HFFc6 (cell line): ENCODE data around the gene CALR. TPM values are rescaled to one million over a fixed set of nuclear protein-coding genes. Genes with fewer than 3 reads are reported as not detected.

Experiments used
- DNase-seq: peaks from one replicate; pipeline ENCODE4 v3.0.0-alpha.2; 2018
- H3K27ac Mint-ChIP-seq: 2 replicates; pipeline ENCODE4 v1.8.0; 2020; ENCODE audit warnings: mild to moderate bottlenecking, mixed read lengths
- H3K27me3 Mint-ChIP-seq: 2 replicates; pipeline ENCODE4 v1.8.0; 2021; ENCODE audit warnings: mild to moderate bottlenecking, moderate library complexity, mixed read lengths; ENCODE audit not compliant: insufficient read depth
- H3K36me3 Mint-ChIP-seq: 2 replicates; pipeline ENCODE4 v1.8.0; 2021; ENCODE audit warnings: low read depth, mixed read lengths
- H3K4me1 Mint-ChIP-seq: 2 replicates; pipeline ENCODE4 v1.8.0; 2020; ENCODE audit warnings: low read depth, mixed read lengths
- H3K4me3 Mint-ChIP-seq: 2 replicates; pipeline ENCODE4 v1.8.0; 2020; ENCODE audit warnings: mild to moderate bottlenecking, moderate library complexity, mixed read lengths
- H3K9me3 Mint-ChIP-seq: 2 replicates; pipeline ENCODE4 v1.8.0; 2020; ENCODE audit warnings: mild to moderate bottlenecking, mixed read lengths
- total RNA-seq, 6 experiments: library from RNA; stranded (reverse); fragmentation: NEBNext Ultra II Directional; extraction: Animal tissue kit (Norgen Biotek cat#: 25700); gene quantifications; 2 replicates in 1 of 6; 3 replicates in 5 of 6; pipeline ENCODE4 v1.2.3, GENCODE V29; 2021
- TF ChIP-seq, protein P1 (sequence below): fragments of 200-600 bp; sonication (generic); IDR thresholded peaks from 2 replicates; pipeline ENCODE4 v1.5.0; 2021; ENCODE audit warnings: antibody characterized with exemption, mild to moderate bottlenecking

CALR gene
- total RNA-seq, 6 experiments from 2014 or later: 1,716 to 2,461 (median 2,371) TPM

DNA sequence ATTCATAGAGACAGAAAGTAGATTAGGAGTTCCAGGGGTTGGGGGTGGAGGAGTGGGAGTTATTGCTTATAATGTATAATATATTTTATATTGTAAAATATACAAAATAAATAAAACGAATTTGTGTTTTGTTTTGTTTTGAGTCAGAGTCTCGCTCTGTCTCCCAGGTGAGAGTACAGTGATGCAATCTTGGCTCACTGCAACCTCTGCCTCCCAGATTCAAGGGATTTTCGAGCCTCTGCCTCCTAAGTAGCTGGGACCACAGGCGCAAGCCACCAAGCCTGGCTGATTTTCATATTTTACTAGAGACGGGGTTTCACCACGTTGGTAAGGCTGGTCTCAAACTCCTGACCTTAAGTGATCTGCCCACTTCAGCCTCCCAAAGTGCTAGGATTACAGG, 21.1 kb downstream of the CALR start:
- no peak overlapping the region for H3K4me3 Mint-ChIP-seq
- DNase-seq: no peak
- H3K27me3 Mint-ChIP-seq: peaks cover 4% of the 10 kb centered on the region

DNA sequence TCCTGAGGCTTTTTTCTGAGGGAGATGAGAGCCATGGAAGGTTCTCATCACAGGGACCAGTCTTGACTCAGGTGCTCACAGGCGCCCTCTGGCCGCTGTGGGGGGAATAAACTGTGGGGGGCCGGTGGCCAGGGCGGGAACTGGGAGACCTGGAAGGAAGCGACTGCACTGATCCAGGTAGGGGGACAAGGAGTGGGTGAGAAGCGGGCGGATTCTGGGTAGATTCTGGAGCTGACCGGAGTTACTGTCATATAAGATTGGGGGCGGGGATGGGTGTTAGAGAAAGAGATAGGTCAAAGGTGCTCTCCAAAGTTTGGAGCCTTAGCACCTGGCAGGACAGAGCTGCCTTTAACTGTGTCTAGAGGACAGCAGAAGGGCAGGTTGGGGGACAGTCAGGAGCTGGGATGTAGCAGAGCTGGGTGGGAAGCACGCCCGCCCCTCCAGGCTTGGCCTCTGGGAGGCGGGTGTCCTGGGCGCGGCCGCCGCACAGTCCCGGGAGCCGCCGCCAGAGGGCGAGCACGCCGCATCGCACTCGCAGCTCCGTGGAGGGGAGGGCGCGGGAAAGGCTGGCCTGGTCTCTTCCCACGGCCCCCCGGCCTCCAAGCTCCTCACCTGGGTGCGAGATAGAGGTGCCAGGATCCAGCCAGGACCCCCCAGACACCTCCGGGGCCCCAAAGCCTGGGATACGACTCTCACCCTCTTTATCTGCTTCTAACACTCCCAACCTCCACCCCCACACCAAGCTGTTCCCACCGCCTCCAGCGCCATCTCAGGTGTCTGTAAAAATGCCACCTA, 26.8 kb downstream of the CALR start:
- peaks cover 21% of the 10 kb centered on the region for H3K4me1 Mint-ChIP-seq
- peak overlapping the region; percentile 75 for H3K27ac Mint-ChIP-seq
- DNase-seq: peak; percentile 57
- peaks cover 4% of the 10 kb centered on the region for H3K27me3 Mint-ChIP-seq
- H3K4me3 Mint-ChIP-seq: peak overlapping the region; percentile 91
- H3K9me3 Mint-ChIP-seq: no peaks in the 10 kb centered on the region
- no peaks in the 10 kb centered on the region for H3K36me3 Mint-ChIP-seq
- TF ChIP-seq, protein P1, sequence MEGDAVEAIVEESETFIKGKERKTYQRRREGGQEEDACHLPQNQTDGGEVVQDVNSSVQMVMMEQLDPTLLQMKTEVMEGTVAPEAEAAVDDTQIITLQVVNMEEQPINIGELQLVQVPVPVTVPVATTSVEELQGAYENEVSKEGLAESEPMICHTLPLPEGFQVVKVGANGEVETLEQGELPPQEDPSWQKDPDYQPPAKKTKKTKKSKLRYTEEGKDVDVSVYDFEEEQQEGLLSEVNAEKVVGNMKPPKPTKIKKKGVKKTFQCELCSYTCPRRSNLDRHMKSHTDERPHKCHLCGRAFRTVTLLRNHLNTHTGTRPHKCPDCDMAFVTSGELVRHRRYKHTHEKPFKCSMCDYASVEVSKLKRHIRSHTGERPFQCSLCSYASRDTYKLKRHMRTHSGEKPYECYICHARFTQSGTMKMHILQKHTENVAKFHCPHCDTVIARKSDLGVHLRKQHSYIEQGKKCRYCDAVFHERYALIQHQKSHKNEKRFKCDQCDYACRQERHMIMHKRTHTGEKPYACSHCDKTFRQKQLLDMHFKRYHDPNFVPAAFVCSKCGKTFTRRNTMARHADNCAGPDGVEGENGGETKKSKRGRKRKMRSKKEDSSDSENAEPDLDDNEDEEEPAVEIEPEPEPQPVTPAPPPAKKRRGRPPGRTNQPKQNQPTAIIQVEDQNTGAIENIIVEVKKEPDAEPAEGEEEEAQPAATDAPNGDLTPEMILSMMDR: peak; percentile 93

More for the DNA sequence above, 21.1 kb downstream of the CALR start:
- TF ChIP-seq, protein P1: no peak
- Mint-ChIP-seq H3K4me1 (peaks cover 19% of the 10 kb centered on the region), H3K36me3 (peaks cover 13% of the 10 kb centered on the region), H3K27ac (no peak overlapping the region), H3K9me3 (no peaks in the 10 kb centered on the region)

DNA sequence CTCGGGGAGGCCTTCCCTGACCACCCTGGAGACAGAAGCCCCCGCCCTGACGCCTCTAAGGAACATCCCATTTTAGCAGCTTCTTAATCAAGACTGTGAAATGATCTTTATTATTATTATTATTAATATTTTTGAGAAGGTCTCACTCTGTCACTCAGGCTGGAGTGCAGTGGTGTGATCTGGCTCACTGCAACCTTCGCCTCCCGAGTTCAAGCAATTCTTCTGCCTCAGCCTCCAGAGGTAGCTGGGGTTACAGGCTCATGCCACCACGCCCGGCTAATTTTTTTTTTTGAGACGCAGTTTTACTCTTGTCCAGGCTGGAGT, 27.4 kb downstream of the CALR start:
- TF ChIP-seq, protein P1: no peak
- Mint-ChIP-seq H3K27ac (peak overlapping the region; percentile 67), H3K4me1 (peaks cover 26% of the 10 kb centered on the region), H3K36me3 (no peaks in the 10 kb centered on the region), H3K9me3 (no peaks in the 10 kb centered on the region), H3K4me3 (peak overlapping the region; percentile 74), H3K27me3 (peaks cover 4% of the 10 kb centered on the region)
- no peak for DNase-seq

DNA sequence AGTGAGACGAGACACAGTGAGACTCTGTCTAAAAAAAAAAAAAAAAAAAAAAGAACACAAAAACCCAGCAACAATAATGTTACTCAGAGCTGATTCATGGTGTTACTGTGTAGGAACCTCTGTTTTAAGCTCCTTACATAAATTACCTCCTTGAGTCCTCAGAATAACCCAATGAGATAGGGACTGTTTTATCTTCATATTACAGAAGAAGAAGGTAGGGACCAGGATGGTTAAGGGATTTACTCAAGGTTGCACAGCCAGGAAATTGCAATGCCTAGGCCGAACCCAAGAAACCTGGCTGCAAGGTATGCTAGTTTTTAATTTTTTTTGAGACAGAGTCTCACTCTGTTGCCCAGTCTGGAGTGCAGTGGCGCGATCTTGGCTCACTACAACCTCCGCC, 29.5 kb downstream of the CALR start:
- TF ChIP-seq, protein P1: no peak
- no peak overlapping the region for H3K27ac Mint-ChIP-seq
- H3K36me3 Mint-ChIP-seq: no peaks in the 10 kb centered on the region
- no peaks in the 10 kb centered on the region for H3K27me3 Mint-ChIP-seq
- no peaks in the 10 kb centered on the region for H3K9me3 Mint-ChIP-seq
- peaks cover 26% of the 10 kb centered on the region for H3K4me1 Mint-ChIP-seq
- H3K4me3 Mint-ChIP-seq: no peak overlapping the region
- DNase-seq: peak; percentile 25

DNA sequence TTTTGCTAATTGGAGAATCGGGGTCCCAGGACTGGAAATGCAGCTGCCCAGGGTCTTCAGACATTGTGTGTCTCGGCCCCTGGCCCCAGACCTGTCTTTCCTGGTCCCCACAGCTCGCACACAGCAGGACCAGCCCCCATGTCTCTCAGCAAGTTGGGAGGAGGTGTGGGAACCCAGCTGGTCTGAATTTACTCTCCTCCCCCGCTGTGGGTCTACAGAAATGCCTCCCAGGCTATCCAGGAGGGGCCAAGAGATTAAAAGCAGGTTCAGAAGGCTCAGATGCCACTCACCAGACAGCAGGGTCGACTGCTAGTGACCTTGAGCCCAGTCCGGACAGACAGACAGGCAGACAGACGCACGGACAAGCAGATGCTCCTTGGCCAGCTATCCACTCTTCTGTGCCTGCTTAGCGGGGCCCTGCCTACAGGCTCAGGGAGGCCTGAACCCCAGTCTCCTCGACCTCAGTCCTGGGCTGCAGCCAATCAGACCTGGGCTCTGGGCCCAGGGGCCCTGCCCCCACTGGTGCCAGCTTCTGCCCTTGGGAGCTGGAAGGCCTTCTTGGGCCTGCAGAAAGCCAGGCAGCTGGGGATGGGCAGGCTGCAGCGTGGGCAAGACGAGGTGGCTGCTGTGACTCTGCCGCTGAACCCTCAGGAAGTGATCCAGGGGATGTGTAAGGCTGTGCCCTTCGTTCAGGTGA, 31.0 kb downstream of the CALR start, which contains the start of gene DAND5:
DAND5 (plus strand) TSS at position 285 of the 697 bp plus-strand sequence; CDS start at position 370, 85 bp downstream.
- no peak for DNase-seq
- no peak within 1 kb of the TSS for H3K27ac Mint-ChIP-seq
- no peaks in the 10 kb centered on the region for H3K27me3 Mint-ChIP-seq
- H3K4me3 Mint-ChIP-seq: no peak within 1 kb of the TSS
- no peaks in the 10 kb centered on the region for H3K9me3 Mint-ChIP-seq
- peaks cover 26% of the 10 kb centered on the region for H3K4me1 Mint-ChIP-seq
- TF ChIP-seq, protein P1: no peak
- no peaks in the 10 kb centered on the region for H3K36me3 Mint-ChIP-seq
